GM12891 (cell line): ENCODE results near the gene AGO3.

Experiments used
- POLR2A ChIP-seq: IDR thresholded peaks from 2 replicates; pipeline ENCODE4 v1.6.1; 2011; ENCODE audit warnings: low read depth, low read length, control low read depth
- POLR2AphosphoS5 ChIP-seq: IDR thresholded peaks from 2 replicates; pipeline ENCODE4 v1.6.1; 2011; ENCODE audit warnings: low read depth, low read length, control low read depth
- SPI1 ChIP-seq: IDR thresholded peaks from 2 replicates; pipeline ENCODE4 v1.6.1; 2011; ENCODE audit warnings: low read depth, low read length, control low read depth
- TAF1 ChIP-seq: IDR thresholded peaks from 2 replicates; pipeline ENCODE4 v1.6.1; 2011; ENCODE audit warnings: low read depth, low read length, control low read depth

DNA sequence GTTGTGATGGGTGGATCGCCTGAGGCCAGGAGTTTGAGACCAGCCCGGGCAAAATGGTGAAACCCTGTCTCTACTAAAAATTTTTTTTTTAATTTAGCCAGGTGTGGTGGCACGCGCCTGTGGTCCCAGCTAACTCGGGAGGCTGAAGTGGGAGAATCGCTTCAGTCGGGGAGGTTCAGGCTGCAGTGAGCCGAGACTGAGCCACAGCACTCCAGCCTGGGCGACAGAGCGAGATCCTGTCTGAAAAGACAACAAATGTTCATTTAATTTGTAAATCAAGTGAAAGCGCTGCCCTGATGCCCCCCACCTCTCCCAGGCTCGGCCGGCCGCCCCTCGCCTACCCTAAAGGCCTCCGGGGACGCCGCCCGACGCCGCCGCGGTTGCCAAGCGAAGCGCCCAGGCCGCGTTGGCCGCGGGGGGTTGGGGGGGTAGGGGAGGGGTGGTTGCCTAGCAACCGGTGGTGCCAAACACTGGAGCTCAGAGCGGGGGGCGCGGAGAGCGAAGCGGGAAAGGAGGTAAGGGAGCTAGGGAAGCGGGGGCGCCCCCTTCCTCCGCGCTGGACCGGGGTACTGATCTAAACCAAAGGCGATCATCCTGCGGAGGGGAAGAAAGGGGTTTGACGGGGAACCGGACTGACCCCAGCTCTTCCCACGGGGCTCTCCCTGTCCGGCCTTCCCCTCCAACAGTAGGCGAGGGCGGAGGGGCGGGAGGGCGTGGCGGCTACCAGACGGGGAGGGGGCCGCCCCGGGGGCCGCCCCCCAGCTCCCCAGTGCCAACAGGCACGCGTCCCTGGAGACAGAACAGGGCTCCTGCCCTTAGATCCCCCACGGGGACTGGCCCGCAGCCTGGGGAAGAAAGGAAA is 153.0 kb downstream of the AGO3 start, which contains the start of gene TEKT2:
- TF ChIP-seq POLR2AphosphoS5 (no peak), POLR2A (no peak), SPI1 (no peak), TAF1 (no peak)
